ENCODE data around the gene LYST. TPM values are rescaled to one million over a fixed set of nuclear protein-coding genes. Genes with fewer than 3 reads are reported as not detected.

The LYST gene
- total and polyA plus RNA-seq, 10 of the 15 experiments (the other 5 are each of a cell fraction or from before 2014, with no cell fraction given) = 3.3 to 28.1 (median 5.6) TPM

- no peak overlapping the region for H3K27ac ChIP-seq (ENCODE audit: control insufficient read depth, insufficient read depth)
- peaks cover 0 to 3% of the 10 kb centered on the region in 2 experiments; a peak in 1 of 4 replicates for H3K27me3 ChIP-seq (replicated peaks in 1 of 2; ENCODE audit: control insufficient read depth in 2 of 2, insufficient read depth in 2 of 2, low read length in 1 of 2)
- H3K79me2 ChIP-seq (ENCODE audit: control insufficient read depth, insufficient read depth, low read length) = no peaks in the 10 kb centered on the region
- ChIA-PET SMC1A (ENCODE audit: uncharacterized antibody, unreplicated experiment) (interaction anchor here (0.8 to 1.1 kb wide), 2 partner anchors 347 to 832 kb away, joined by 3 to 4 read pairs; no protein-coding TSS in a partner anchor), POLR2A (no interaction called here), CTCF (interaction anchor here (0.6 to 1.4 kb wide), 4 partner anchors 9 to 443 kb away, joined by 3 to 4 read pairs (median 4); no protein-coding TSS in a partner anchor), RAD21 (ENCODE audit: unreplicated experiment) (no interaction called here)
- no peak overlapping the region for H2AFZ ChIP-seq (ENCODE audit: control insufficient read depth, low read depth, low read length)
- whole genome bisulfite sequencing (ENCODE audit: insufficient coverage, insufficient replicate concordance, low lambda C conversion rate, missing lambda C conversion rate) = 46% methylated on average over 3 of the region's 3 CpGs
- ATAC-seq (no peak), FAIRE-seq (no peak), DNase-seq (ENCODE audit: low read depth, low spot score) (no peak)
- no peak overlapping the region for H3K4me3 ChIP-seq
- no peaks in the 10 kb centered on the region for H3K9me3 ChIP-seq (replicated peaks; ENCODE audit: control insufficient read depth, insufficient read depth, low read length)
- TF ChIP-seq, protein P1, sequence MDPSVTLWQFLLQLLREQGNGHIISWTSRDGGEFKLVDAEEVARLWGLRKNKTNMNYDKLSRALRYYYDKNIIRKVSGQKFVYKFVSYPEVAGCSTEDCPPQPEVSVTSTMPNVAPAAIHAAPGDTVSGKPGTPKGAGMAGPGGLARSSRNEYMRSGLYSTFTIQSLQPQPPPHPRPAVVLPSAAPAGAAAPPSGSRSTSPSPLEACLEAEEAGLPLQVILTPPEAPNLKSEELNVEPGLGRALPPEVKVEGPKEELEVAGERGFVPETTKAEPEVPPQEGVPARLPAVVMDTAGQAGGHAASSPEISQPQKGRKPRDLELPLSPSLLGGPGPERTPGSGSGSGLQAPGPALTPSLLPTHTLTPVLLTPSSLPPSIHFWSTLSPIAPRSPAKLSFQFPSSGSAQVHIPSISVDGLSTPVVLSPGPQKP (IDR thresholded peaks at IDR 0.05; ENCODE audit: low read depth, low read length) = no peak
- no peak for TF ChIP-seq FOXK2 (IDR thresholded peaks at IDR 0.05)
- TF ChIP-seq PML (IDR thresholded peaks at IDR 0.05; ENCODE audit: low read length) = no peak
- TF ChIP-seq ZNF24 (IDR thresholded peaks at IDR 0.05) = no peak
- TF ChIP-seq TBL1XR1 (IDR thresholded peaks at IDR 0.05; ENCODE audit: low read depth, low read length) = no peak
- no peak for TF ChIP-seq IRF4 (IDR thresholded peaks at IDR 0.05; ENCODE audit: low read depth, low read length)
- TF ChIP-seq PRDM15 (CRISPR knock-in tag; IDR thresholded peaks at IDR 0.05) = no peak
- no peak for TF ChIP-seq ZNF622 (IDR thresholded peaks at IDR 0.05)
- TF ChIP-seq SREBF2 (IDR thresholded peaks at IDR 0.05; ENCODE audit: low read length) = no peak
- no peak for TF ChIP-seq SMARCA5 (IDR thresholded peaks at IDR 0.05)
- TF ChIP-seq MYC (IDR thresholded peaks at IDR 0.05; ENCODE audit: insufficient read depth, insufficient read length, insufficient replicate concordance, low read length, severe bottlenecking) = no peak
- no peak for TF ChIP-seq MAX (IDR thresholded peaks at IDR 0.05; ENCODE audit: low read depth, low read length)
- TF ChIP-seq REST (IDR thresholded peaks at IDR 0.05; ENCODE audit: low read depth, low read length) = no peak
- BruUV-seq (replicated peaks) = no TSS peak
- H3K4me2 ChIP-seq (ENCODE audit: control insufficient read depth, insufficient read depth) = no peak overlapping the region
- no peaks in the 10 kb centered on the region for H4K20me1 ChIP-seq (ENCODE audit: control insufficient read depth, insufficient read depth)
- no peak overlapping the region for H3K9ac ChIP-seq (ENCODE audit: control insufficient read depth, insufficient read depth, low read length)
- no peaks in the 10 kb centered on the region for H3K36me3 ChIP-seq (ENCODE audit: control insufficient read depth in 2 of 2, insufficient read depth in 2 of 2, low read length in 1 of 2)
- intact Hi-C loops (cut with micrococcal nuclease; ENCODE audit: unreplicated experiment) = no loop called here
- H3K4me1 ChIP-seq (ENCODE audit: control insufficient read depth, insufficient read depth, low read length) = no peaks in the 10 kb centered on the region
- in situ Hi-C loops (cut with MboI) = no loop called here
Measured at GRCh38 chr1:235625340-235625739, 241.4 kb downstream of the LYST start.
